A549 (cell line): ENCODE data around the gene DERL3.

Source experiments
- CBX8 ChIP-seq: fragments of 200-600 bp; sonication (generic); IDR thresholded peaks from 2 replicates; pipeline ENCODE4 v1.6.1; 2016
- CEBPB ChIP-seq, 2 experiments: fragments of >200 bp in 1 of 2; sonication (Bioruptor Twin) in 1 of 2; formaldehyde crosslinking in 1 of 2; IDR thresholded peaks; 2 replicates each; pipeline ENCODE4 v1.6.1; 2012 to 2016
- EHMT2 ChIP-seq: fragments of 200-600 bp; sonication (generic); IDR thresholded peaks from 2 replicates; pipeline ENCODE4 v1.6.1; 2016; ENCODE audit warnings: antibody characterized with exemption, low read depth, mild to moderate bottlenecking, moderate library complexity
- EP300 ChIP-seq, 2 experiments: fragments of >200 bp; sonication (Bioruptor Twin); formaldehyde crosslinking; IDR thresholded peaks; 2 replicates in 1 of 2; 3 replicates in 1 of 2; pipeline ENCODE4 v1.6.1; 2016 to 2017
- HOXB13 ChIP-seq: fragments of 250-450 bp; sonication (Bioruptor Pico); IDR thresholded peaks from 2 replicates; pipeline ENCODE4 v1.5.0; 2020; ENCODE audit warnings: low read depth, mild to moderate bottlenecking, moderate library complexity
- KDM1A ChIP-seq: fragments of 200-600 bp; sonication (generic); IDR thresholded peaks from 2 replicates; pipeline ENCODE4 v1.6.1; 2016; ENCODE audit warnings: low read depth, mild to moderate bottlenecking
- NR3C1 ChIP-seq: fragments of >200 bp; sonication (Bioruptor Twin); formaldehyde crosslinking; IDR thresholded peaks from 3 replicates; pipeline ENCODE4 v1.6.1; 2017
- PBX3 ChIP-seq: IDR thresholded peaks from 2 replicates; pipeline ENCODE4 v1.6.1; 2012
- POLR2A ChIP-seq: IDR thresholded peaks from 2 replicates; pipeline ENCODE4 v1.6.1; 2012; ENCODE audit warnings: mild to moderate bottlenecking, low read length
- RCOR1 ChIP-seq: fragments of 150-350 bp; IDR thresholded peaks from 2 replicates; pipeline ENCODE4 v1.6.1; 2014; ENCODE audit warnings: antibody characterized with exemption, low read length, low read depth
- REST ChIP-seq: fragments of 200-600 bp; sonication (generic); IDR thresholded peaks from 2 replicates; pipeline ENCODE4 v1.6.1; 2016; ENCODE audit warnings: antibody characterized with exemption, mild to moderate bottlenecking, moderate library complexity
- ZFP36 ChIP-seq: fragments of 450-650 bp; IDR thresholded peaks from 2 replicates; pipeline ENCODE4 v1.6.1; 2014; ENCODE audit warnings: borderline replicate concordance; ENCODE audit not compliant: partially characterized antibody
- TF ChIP-seq, protein P1 (sequence below): fragments of >200 bp; sonication (Bioruptor Twin); formaldehyde crosslinking; IDR thresholded peaks from 3 replicates; pipeline ENCODE4 v1.5.1; 2016

GRCh38 chr22:23787910-23788309 is 50.9 kb downstream of the DERL3 start:
- TF ChIP-seq KDM1A (no peak), POLR2A (no peak), CBX8 (no peak), PBX3 (no peak), REST (no peak), EHMT2 (no peak), RCOR1 (no peak), NR3C1 (no peak), EP300 (IDR thresholded peaks at IDR 0.05) (no peak), ZFP36 (no peak), CEBPB (IDR thresholded peaks at IDR 0.05) (no peak), HOXB13 (CRISPR knock-in tag) (no peak)
- TF ChIP-seq, protein P1, sequence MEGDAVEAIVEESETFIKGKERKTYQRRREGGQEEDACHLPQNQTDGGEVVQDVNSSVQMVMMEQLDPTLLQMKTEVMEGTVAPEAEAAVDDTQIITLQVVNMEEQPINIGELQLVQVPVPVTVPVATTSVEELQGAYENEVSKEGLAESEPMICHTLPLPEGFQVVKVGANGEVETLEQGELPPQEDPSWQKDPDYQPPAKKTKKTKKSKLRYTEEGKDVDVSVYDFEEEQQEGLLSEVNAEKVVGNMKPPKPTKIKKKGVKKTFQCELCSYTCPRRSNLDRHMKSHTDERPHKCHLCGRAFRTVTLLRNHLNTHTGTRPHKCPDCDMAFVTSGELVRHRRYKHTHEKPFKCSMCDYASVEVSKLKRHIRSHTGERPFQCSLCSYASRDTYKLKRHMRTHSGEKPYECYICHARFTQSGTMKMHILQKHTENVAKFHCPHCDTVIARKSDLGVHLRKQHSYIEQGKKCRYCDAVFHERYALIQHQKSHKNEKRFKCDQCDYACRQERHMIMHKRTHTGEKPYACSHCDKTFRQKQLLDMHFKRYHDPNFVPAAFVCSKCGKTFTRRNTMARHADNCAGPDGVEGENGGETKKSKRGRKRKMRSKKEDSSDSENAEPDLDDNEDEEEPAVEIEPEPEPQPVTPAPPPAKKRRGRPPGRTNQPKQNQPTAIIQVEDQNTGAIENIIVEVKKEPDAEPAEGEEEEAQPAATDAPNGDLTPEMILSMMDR: no peak
